WERI-Rb-1 (cell line): ENCODE results near the gene DCAKD.

Source experiments
- DNase-seq: peaks from one replicate; pipeline ENCODE4 v3.0.0-alpha.2; 2020
- H3K27ac ChIP-seq: fragments of 250-450 bp; sonication (Bioruptor Pico); 2 replicates; pipeline ENCODE4 v1.5.1; 2020; ENCODE audit warnings: mild to moderate bottlenecking, moderate library complexity
- H3K27me3 ChIP-seq: fragments of 250-450 bp; sonication (Bioruptor Pico); 2 replicates; pipeline ENCODE4 v1.5.1; 2021; ENCODE audit warnings: mild to moderate bottlenecking, low read depth, moderate library complexity; ENCODE audit not compliant: insufficient read depth, severe bottlenecking
- H3K36me3 ChIP-seq: fragments of 250-450 bp; sonication (Bioruptor Pico); 2 replicates; pipeline ENCODE4 v1.5.1; 2020; ENCODE audit warnings: mild to moderate bottlenecking, moderate library complexity
- H3K4me3 ChIP-seq: 2 replicates; pipeline ENCODE4 v1.5.1; 2011; ENCODE audit warnings: low read depth, mild to moderate bottlenecking, control low read depth, low read length
- H3K9me3 ChIP-seq: fragments of 250-450 bp; sonication (Bioruptor Pico); 2 replicates; pipeline ENCODE4 v1.5.1; 2021; ENCODE audit warnings: mild to moderate bottlenecking, moderate library complexity; ENCODE audit not compliant: severe bottlenecking
- TF ChIP-seq, protein P1 (sequence below): IDR thresholded peaks from 2 replicates; pipeline ENCODE4 v1.5.1; 2011; ENCODE audit warnings: low read depth, mild to moderate bottlenecking, control low read depth, inconsistent platforms, low read length

Gene DCAKD

GRCh38 chr17:45031231-45032173, 19.9 kb downstream of the DCAKD start:
- Histone ChIP-seq H3K36me3 (peaks cover 81% of the 10 kb centered on the region), H3K9me3 (no peaks in the 10 kb centered on the region), H3K27ac (no peak overlapping the region), H3K27me3 (no peaks in the 10 kb centered on the region), H3K4me3 (no peak overlapping the region)
- TF ChIP-seq, protein P1, sequence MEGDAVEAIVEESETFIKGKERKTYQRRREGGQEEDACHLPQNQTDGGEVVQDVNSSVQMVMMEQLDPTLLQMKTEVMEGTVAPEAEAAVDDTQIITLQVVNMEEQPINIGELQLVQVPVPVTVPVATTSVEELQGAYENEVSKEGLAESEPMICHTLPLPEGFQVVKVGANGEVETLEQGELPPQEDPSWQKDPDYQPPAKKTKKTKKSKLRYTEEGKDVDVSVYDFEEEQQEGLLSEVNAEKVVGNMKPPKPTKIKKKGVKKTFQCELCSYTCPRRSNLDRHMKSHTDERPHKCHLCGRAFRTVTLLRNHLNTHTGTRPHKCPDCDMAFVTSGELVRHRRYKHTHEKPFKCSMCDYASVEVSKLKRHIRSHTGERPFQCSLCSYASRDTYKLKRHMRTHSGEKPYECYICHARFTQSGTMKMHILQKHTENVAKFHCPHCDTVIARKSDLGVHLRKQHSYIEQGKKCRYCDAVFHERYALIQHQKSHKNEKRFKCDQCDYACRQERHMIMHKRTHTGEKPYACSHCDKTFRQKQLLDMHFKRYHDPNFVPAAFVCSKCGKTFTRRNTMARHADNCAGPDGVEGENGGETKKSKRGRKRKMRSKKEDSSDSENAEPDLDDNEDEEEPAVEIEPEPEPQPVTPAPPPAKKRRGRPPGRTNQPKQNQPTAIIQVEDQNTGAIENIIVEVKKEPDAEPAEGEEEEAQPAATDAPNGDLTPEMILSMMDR = no peak
- DNase-seq = no peak

DNA sequence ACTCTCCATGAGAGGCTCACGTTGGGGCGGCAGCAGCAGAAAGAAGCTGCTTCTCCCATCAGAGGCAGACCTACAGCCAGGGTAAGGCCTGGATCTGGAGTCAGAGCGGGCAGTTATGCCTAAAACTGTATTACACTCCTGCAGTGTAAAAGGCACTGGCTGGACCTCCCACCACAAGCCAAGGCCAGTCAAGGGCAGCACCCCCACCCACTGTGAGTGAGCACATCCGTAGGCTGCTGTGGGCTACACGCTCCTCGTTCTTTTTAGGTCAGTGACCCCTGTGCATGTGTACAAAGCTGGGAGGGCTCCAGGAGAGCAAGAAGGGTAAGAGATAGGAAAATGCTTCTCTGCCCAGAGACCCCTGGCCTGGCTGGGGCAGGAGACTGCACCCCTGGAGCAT, 20.7 kb downstream of the DCAKD start:
- DNase-seq = no peak
- TF ChIP-seq, protein P1 = no peak
- H3K36me3 ChIP-seq = peaks cover 79% of the 10 kb centered on the region
- H3K27me3 ChIP-seq = no peaks in the 10 kb centered on the region
- no peak overlapping the region for H3K4me3 ChIP-seq
- H3K27ac ChIP-seq = no peak overlapping the region
- no peaks in the 10 kb centered on the region for H3K9me3 ChIP-seq

- H3K27me3 ChIP-seq = no peaks in the 10 kb centered on the region
- H3K4me3 ChIP-seq = no peak overlapping the region
- H3K36me3 ChIP-seq = peaks cover 74% of the 10 kb centered on the region
- no peak overlapping the region; the same call in 1 of the 2 replicates for H3K27ac ChIP-seq
- TF ChIP-seq, protein P1 = no peak
- DNase-seq = no peak
- H3K9me3 ChIP-seq = no peaks in the 10 kb centered on the region
Observed at GRCh38 chr17:45029758-45030423, 21.5 kb downstream of the DCAKD start.

DNA sequence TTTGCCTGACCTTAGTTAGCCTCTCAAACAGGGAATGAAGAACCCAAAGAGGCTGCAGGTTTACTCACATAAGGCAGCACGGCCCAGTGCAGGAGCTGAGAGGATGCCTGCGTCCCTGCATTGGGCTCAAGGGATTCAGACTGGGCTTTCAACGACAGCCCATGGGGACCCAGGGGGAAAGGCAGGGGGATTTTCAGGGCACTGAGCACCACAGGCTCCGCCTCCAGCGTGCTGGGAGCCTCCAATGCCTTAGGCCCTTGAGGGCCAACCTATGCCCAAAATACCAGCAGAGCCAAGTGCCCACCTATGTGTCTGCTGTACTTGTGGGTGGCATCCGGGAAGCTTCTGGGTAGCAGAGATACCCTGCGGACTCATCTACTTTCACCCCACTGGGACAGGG, 22.3 kb downstream of the DCAKD start:
- H3K36me3 ChIP-seq = peaks cover 70% of the 10 kb centered on the region
- no peak overlapping the region for H3K27ac ChIP-seq
- H3K4me3 ChIP-seq = no peak overlapping the region
- TF ChIP-seq, protein P1 = no peak
- no peaks in the 10 kb centered on the region for H3K27me3 ChIP-seq
- DNase-seq = no peak
- H3K9me3 ChIP-seq = no peaks in the 10 kb centered on the region

GRCh38 chr17:45022655-45023339, 28.6 kb downstream of the DCAKD start:
- Histone ChIP-seq H3K4me3 (peak overlapping the region; percentile 14), H3K27ac (peak overlapping the region; percentile 79), H3K9me3 (no peaks in the 10 kb centered on the region), H3K27me3 (no peaks in the 10 kb centered on the region), H3K36me3 (peaks cover 22% of the 10 kb centered on the region)
- DNase-seq = peak; percentile 98
- TF ChIP-seq, protein P1 = no peak
